ENCODE data around the gene SDK2. TPM values are rescaled to one million over a fixed set of nuclear protein-coding genes. Genes with fewer than 3 reads are reported as not detected.

SDK2 gene
- polyA plus RNA-seq, 3 donors: 0.01 TPM; not detected in 2

GRCh38 chr17:73576556-73577098 is 67.6 kb downstream of the SDK2 start:
- TF ChIP-seq CTCF (IDR thresholded peaks at IDR 0.05): no peak
- Histone ChIP-seq H3K9ac (ENCODE audit: insufficient read depth, low read length, poor library complexity, severe bottlenecking) (no peak overlapping the region), H3K9me3 (replicated peaks in 1 of 2; ENCODE audit: control insufficient read depth in 1 of 2, insufficient read depth in 1 of 2, low read length in 2 of 2) (no peaks in the 10 kb centered on the region), H3K4me3 (replicated peaks in 1 of 3; ENCODE audit: low read depth in 2 of 3, low read length in 3 of 3) (no peak overlapping the region), H3K4me2 (replicated peaks; ENCODE audit: extremely low read depth, low read length, poor library complexity, severe bottlenecking) (no peak overlapping the region), H3K4me1 (ENCODE audit: control insufficient read depth in 1 of 2, insufficient read depth in 2 of 2, low read length in 2 of 2) (no peaks in the 10 kb centered on the region), H3K79me2 (ENCODE audit: insufficient read depth, low read length) (no peaks in the 10 kb centered on the region), H4K20me1 (ENCODE audit: insufficient read depth, low read length) (no peaks in the 10 kb centered on the region), H3K27me3 (ENCODE audit: control insufficient read depth in 2 of 2, insufficient read depth in 2 of 2, low read length in 2 of 2) (no peaks in the 10 kb centered on the region), H2AFZ (ENCODE audit: insufficient read depth, low read depth, low read length, poor library complexity, severe bottlenecking) (no peak overlapping the region), H3K27ac (ENCODE audit: low read depth in 1 of 2, low read length in 2 of 2) (no peak overlapping the region), H3K36me3 (replicated peaks in 1 of 2; ENCODE audit: control insufficient read depth in 1 of 2, insufficient read depth in 2 of 2, low read length in 2 of 2) (no peaks in the 10 kb centered on the region)
- WGBS (ENCODE audit: insufficient coverage): 98% methylated on average over 4 of the region's 6 CpGs
- Mint-ChIP-seq H3K36me3 (no peaks in the 10 kb centered on the region), H3K9me3 (no peaks in the 10 kb centered on the region), H3K4me1 (no peaks in the 10 kb centered on the region), H3K4me3 (no peak overlapping the region), H3K27ac (no peak overlapping the region), H3K27me3 (ENCODE audit: low read depth in 3 of 3) (peaks cover 0 to 4% (median 2%) of the 10 kb centered on the region in 3 donors)
- intact Hi-C loops (cut with micrococcal nuclease): no loop called here
- no peak for DNase-seq

GRCh38 chr17:73575470-73576221 is 68.6 kb downstream of the SDK2 start:
- no peaks in the 10 kb centered on the region for H3K36me3 Mint-ChIP-seq
- Histone ChIP-seq H3K9ac (ENCODE audit: insufficient read depth, low read length, poor library complexity, severe bottlenecking) (no peak overlapping the region), H3K27ac (ENCODE audit: low read depth in 1 of 2, low read length in 2 of 2) (no peak overlapping the region), H4K20me1 (ENCODE audit: insufficient read depth, low read length) (no peaks in the 10 kb centered on the region), H3K79me2 (ENCODE audit: insufficient read depth, low read length) (no peaks in the 10 kb centered on the region), H3K36me3 (replicated peaks in 1 of 2; ENCODE audit: control insufficient read depth in 1 of 2, insufficient read depth in 2 of 2, low read length in 2 of 2) (no peaks in the 10 kb centered on the region), H3K27me3 (ENCODE audit: control insufficient read depth in 2 of 2, insufficient read depth in 2 of 2, low read length in 2 of 2) (no peaks in the 10 kb centered on the region), H3K4me1 (ENCODE audit: control insufficient read depth in 1 of 2, insufficient read depth in 2 of 2, low read length in 2 of 2) (no peaks in the 10 kb centered on the region), H3K9me3 (replicated peaks in 1 of 2; ENCODE audit: control insufficient read depth in 1 of 2, insufficient read depth in 1 of 2, low read length in 2 of 2) (no peaks in the 10 kb centered on the region), H3K4me3 (replicated peaks in 1 of 3; ENCODE audit: low read depth in 2 of 3, low read length in 3 of 3) (no peak overlapping the region), H2AFZ (ENCODE audit: insufficient read depth, low read depth, low read length, poor library complexity, severe bottlenecking) (no peak overlapping the region), H3K4me2 (replicated peaks; ENCODE audit: extremely low read depth, low read length, poor library complexity, severe bottlenecking) (no peak overlapping the region)
- peaks cover 0 to 6% (median 2%) of the 10 kb centered on the region in 3 donors for H3K27me3 Mint-ChIP-seq (ENCODE audit: low read depth in 3 of 3)
- no peak for TF ChIP-seq CTCF (IDR thresholded peaks at IDR 0.05)
- H3K9me3 Mint-ChIP-seq: no peaks in the 10 kb centered on the region
- H3K4me3 Mint-ChIP-seq: no peak overlapping the region
- intact Hi-C loops (cut with micrococcal nuclease): no loop called here
- no peak overlapping the region for H3K27ac Mint-ChIP-seq
- DNase-seq: no peak
- WGBS (ENCODE audit: insufficient coverage): 86% methylated on average over 10 of the region's 15 CpGs
- H3K4me1 Mint-ChIP-seq: no peaks in the 10 kb centered on the region
